ENCODE results near the gene DNAJB5.
A peak's percentile ranks its signal among the peaks of the same experiment; 100 is the strongest.
"Not testable (repeated sequence)": the region's sequence is repeated elsewhere in the genome, so short reads cannot be mapped to it uniquely, and the experiment has no call there.

The DNAJB5 gene
- 1.9 to 2.3 reads per million in 2 donors for total RNA-seq

DNA sequence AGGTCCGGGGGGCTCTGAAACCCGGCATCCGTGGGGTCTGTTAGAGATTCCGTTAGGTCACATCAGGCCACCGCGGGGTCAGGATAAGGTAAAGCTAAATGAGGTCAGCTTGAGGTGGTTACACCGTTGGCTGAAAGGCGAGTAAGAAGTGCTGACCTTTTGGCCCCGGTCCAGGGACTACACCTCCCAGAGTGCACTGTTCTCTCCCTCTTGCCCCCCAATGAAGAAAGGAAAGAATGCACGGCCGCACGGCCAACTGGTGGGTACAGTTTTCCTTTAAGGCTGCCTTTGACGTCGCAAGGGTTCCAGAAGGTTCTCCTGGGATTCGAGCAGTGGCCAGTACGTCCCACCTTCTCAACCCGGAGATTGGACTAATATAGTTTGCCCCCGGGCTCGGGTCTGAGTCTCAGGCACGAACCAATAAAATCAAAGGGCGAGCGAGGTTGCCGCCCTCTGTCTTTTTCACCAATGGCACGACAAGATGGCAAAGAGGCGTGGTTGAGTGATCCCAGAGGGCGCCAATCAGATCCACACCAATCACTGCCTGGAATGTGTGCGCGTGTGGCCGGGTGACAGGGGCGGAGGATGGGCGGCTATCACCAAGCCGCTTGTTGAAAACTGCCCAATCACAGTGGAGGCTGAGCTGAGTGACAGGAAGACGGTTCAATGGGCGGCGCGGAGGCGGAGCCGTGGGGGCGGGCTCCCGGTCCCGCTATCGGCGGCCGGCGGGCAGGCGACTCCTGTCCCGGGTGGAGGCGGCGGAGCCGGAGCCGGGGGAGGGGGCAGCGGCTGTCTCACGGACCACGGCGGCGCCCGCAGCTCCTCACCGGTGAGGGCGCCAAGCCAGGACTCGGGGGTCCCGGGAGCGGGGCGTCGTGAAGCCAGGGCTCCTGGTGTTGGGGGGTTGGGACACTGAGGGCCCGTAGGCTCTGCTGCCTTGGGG lies at the start of gene DNAJB5:
TSS of gene DNAJB5 (plus strand) at position 743 of the 943 bp plus-strand sequence. CDS start 886 bp downstream, outside the sequence.
- DNase-seq = peak; percentile 90 to 100 (median 95)

GRCh38 chr9:34939989-34940388 lies 49.6 kb upstream of the DNAJB5 start:
- not testable (repeated sequence) for DNase-seq

GRCh38 chr9:34948451-34948850 lies 41.1 kb upstream of the DNAJB5 start:
- no peak for DNase-seq

DNA sequence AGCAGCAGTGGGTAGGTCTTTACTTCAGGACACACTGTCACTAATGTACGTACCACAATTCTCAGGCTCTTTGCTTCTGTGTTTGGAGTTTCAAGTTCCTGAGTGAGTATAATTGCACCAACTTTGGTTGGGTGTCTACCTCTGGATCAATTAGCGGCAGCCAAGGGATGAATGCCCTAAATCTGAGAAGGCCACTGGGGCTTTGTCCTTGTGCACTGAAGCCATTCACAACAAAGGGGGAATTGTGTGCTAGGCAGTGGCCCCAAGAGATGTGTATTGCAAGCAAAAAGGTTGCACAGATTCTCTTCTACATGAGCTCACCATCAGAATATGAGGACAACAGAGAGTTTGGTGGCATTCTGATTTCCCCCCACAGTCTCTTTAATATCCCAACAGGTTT lies 35.3 kb upstream of the DNAJB5 start:
- no peak for DNase-seq

- DNase-seq = not testable (repeated sequence)
These were observed 33.5 kb upstream of the DNAJB5 start for GRCh38 chr9:34956066-34956465.

GRCh38 chr9:34956648-34957047 lies 32.9 kb upstream of the DNAJB5 start:
- DNase-seq = no peak

DNA sequence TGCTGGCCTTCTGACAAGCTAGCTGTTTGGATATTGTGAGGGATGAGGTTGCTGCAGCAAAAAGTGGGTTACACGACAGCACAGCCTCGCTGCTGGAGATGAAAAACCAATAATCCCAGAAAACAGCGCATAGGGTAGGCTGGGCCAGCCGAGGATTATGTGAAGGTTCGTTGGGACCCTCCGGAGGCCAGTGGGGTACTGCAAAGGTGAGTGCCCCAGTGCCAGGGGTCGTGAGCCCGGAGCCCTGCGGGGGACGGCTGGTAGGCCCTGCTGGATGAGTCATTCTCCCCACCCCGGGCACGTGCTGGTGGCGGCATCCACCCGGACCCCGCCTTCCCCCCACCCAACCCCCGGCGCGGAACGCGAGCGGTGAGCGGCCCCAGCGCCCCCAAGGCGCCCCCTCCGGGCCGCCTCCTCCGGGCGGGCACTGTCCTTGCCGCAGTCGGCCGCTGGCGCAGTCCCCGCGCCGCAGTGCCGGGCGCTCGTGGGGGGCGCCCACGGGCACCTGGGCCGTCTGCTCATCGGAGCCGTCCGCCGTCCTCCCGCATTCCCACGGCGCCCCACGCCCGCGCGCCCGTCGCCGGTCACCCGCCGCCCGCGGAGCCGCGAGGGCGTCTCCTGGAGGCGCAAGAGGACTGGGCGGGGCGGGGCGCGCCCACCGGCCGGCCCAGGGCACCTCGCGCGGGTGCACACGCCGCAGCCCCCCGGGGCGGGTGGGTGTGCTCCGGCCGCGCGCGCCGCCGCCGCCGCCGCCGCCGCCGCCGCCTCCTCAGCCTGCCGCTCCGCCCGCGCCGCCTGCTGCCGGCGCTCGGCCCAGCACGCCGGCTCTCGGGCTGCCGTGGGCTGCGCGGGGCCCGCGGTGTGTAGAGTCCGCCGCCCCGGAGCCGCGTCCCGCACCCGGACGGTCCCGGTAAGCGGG lies 31.8 kb upstream of the DNAJB5 start, which contains the start of gene PHF24:
TSS of gene PHF24 (plus strand) at position 794 of the 919 bp plus-strand sequence. CDS start 13,014 bp downstream, outside the sequence.
- DNase-seq = peak in 1 of 5 experiments; percentile 16

DNA sequence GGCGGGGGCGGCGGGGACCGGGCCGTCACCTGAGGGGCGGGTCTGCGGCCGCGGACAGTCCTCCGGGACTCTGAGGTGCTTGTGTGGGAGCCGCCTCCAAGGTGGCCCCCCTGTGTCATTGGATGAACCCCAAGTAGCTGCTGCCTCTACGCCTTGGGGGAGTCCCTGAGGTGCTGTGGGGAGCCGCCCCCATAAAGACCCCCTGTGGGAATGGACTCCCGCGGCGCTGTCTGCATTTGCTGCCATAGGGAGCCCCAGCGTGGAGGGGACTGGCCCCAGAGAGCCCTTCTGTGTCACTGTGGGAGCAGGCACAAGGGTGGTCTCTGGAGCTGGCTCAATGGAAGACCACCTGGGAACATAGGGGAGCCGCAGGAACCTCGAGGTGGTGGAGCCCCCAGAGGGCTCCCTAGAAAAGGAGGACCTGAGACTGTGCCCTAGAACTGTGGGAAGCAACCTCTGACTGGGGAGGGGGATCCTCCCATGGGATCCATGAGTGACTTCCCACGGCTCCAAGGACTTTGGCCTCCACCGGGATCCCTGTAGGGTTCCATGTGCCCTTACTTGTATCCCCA lies 31.0 kb upstream of the DNAJB5 start:
- DNase-seq = no peak

DNA sequence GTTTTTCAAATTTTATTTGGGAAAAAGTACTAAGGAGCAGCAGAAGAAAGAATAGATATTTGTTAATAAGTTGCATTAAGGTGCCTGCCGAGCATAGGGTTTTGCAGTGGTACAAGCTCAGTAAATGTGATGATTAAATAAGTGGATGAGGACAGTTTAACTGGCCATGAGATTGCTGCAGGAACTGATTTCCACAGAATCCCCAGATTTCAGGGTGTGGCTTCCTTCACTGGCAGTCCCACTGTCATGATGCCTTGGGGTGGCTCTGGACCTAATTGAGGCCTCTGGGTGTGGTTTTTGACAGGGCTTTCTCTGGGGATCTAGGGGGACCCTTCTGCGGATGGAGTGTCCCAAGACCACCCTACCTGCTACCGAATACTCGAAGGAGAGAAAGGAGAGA lies 30.1 kb upstream of the DNAJB5 start:
- DNase-seq = no peak

DNA sequence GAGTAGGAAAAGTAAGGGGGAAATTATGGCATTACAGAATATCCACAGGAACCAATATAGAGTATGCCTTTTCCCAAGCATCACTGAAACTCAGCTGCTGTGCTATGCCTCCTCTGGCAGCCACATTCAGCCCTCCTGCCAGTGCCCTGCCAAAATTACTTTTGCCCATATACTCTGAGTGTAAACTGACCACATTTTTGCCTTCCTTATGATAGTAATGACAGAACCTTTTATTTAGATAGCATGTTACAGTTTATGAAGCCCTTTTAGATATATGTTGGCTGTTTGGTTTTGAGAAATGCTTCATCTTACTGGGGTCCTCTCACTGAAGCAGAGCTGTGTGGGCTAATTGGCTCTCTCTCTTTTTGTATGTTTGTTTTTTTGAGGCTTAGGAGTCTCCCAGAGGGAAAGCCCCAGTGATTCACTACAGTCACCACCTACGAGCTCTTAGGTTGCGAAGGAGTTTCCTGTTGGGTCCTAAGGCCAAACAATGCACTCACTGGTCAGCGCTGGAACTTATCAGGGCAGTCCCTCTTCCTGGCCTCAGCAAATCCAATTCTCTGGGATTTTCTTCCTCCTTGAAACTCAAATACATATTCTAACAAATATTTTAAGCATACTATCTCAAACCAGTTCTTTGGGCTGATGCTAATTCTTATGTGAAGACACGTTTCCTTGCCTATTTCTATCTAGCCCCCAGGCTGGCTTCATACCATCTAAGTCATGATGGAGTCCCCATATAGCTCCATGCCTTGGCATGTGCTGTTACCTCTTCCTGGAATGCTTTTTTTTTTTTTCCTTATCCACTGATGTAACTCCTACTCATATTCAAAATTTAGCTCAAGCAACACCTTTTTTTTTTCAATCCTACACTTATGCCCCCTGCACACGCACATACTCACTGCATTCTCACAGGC lies 27.7 kb upstream of the DNAJB5 start:
- no peak for DNase-seq

- DNase-seq = no peak
These were observed 27.0 kb upstream of the DNAJB5 start for GRCh38 chr9:34962546-34962945.

DNA sequence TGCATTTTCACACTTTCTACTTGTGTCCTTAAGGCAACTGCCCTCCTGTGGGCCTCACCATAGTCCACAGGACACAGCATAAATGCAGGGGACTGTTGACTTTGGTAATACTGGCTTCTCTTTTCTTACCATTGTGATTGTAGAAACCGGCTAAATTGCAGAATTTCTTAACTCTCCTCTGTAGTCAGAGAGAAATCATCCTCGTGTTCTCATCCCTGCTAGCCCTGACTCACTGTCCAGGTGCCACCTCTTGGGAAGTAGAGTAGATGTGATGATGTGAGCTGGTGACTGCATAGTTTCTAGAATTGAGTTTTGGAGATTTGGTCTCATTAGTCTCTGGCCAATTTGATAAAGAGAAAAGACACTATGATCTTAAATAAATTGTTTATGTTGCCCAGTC lies 26.0 kb upstream of the DNAJB5 start:
- DNase-seq = no peak

DNA sequence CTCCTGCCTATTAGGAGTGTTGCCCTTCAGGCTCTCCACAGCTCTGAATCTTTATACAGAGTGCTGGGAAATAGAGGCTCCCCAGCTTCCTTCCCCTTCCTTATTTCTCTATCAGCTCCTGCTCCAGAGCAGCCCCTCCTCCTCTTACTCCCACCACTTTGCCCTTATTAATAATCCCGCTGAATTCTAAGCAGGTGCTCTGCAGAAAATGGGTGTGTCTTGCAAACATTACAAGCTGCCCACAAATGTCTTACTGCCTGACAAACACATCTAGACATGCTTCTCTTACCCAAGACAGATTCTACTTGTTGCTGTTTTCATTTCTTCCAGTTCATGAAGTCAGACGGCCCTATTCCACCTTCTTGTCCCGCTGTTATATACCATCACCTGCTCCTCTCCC lies 25.1 kb upstream of the DNAJB5 start:
- DNase-seq = no peak

GRCh38 chr9:34971146-34971811 lies 18.3 kb upstream of the DNAJB5 start:
- no peak for DNase-seq

DNA sequence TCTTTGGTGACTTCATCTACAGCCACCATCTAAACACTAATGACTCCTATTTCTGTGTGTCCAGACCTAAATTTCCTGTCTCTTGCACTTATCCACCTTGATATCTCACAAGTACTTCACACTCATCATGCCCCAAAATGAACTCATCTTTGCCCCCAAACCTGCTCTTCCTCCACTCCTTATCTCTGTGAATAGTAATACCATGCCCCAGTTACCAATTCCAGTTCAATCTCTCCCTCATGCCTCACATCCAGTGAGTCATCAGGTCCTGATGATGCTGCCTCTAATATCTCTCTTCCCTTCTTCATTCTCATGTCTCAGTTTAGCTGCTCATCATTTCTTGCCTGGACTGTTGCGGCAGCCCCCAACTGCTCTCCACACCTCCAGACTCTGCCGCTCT lies 14.9 kb upstream of the DNAJB5 start:
- no peak for DNase-seq

- no peak for DNase-seq
These were observed 13.1 kb upstream of the DNAJB5 start for GRCh38 chr9:34976441-34976840.

- no peak for DNase-seq
These were observed 12.6 kb upstream of the DNAJB5 start for GRCh38 chr9:34976992-34977391.

- no peak for DNase-seq
These were observed 9.3 kb upstream of the DNAJB5 start for GRCh38 chr9:34980181-34980761.

- no peak for DNase-seq
These were observed 7.2 kb upstream of the DNAJB5 start for GRCh38 chr9:34982361-34982760.

GRCh38 chr9:34983209-34983608 lies 6.3 kb upstream of the DNAJB5 start:
- DNase-seq = peak in 1 of 5 experiments; percentile 39

DNA sequence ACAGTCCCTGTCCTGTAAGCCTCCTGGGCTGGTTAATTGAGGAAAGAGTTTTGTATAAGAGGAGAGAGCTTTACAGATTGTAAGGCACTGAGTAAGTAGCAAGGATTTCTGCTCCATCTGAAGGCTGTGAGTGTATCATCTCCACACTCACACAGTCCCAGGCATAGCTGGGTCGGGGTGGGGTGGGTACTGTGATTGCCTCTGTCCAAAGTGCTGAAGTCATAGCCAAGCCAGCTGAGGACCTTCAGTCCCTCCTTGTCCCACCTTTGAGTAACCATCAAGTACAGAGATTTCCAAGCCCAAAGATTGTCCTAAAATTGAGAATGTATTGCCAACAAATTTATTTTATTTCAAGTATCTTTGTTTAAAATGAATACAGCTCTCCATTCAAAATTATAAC lies 5.5 kb upstream of the DNAJB5 start:
- DNase-seq = peak in 1 of 5 experiments; percentile 34

Measured in T-helper 2 cell (primary cell).